Heart left ventricle (tissue), 13 donors: ENCODE measurements around the gene GEMIN8.

Source experiments
- POLR2A ChIP-seq, 2 donors: fragments of 450-650 bp; IDR thresholded peaks; one replicate each; pipeline ENCODE4 v1.6.1; 2017; ENCODE audit warnings: antibody characterized with exemption in 2 of 2, mild to moderate bottlenecking in 2 of 2, moderate library complexity in 2 of 2
- TF ChIP-seq, protein P1 (sequence below), 12 donors: fragments of 200-600 bp; sonication (generic) in 4 of 12; IDR thresholded peaks; one replicate each; pipeline versions ENCODE4 v1.5.0 to v1.8.0; 2018 to 2022; ENCODE audit warnings: antibody characterized with exemption in 12 of 12, mild to moderate bottlenecking in 5 of 12
- donor health status: ischemic (EF 13 %, LVEDD 7.1; RV severe dilation, severe dysfunction).
- donor health status: DM: no; HTN: yes; CAD: no.
- donor health status: DM: no; HTN: no; CAD: no.
- donor health status: ischemic (EF 25% LVEDD 6.9; RV normal size, moderate dysfunction).
- donor health status: ischemic (EF 25% LVEDD 5.7; RV mildly dilated, moderate dysfunction).
- donor health status: ischemic (EF 35%, LVEDD 5.7; RV mildly dilated, moderate dysfunction).
- donor health status: nonischemic (EF 11% LVEDD 7.7; RV severe dilation, severe dysfunction).
- donor health status: DM: yes; HTN: yes; CAD: no.
- donor health status: PGD.
- donor health status: ischemic (EF 29% LVEDD 5.4; RV normal size, mild dysfunction).
- donor health status: nonischemic (EF 23%, LVEDD 6.1; RV moderate dilation, normal function).

DNA sequence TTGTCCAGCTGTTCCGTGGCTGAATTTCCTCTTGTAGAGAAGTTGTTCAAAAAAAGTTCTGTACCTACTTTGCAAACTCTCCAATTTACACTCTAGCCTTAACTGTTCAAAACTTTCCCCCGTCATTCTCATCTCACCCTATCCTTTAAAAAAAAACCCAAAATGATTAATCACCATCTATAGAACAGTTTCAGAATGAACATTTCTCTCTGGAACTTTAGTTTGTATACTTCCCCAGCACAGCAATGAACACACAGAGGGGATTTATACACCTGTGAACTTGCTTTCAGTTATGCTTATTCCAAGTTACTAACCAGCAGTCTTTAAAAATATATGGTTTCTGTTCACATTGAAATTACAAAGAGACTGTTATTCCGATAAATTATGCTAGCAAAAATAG is 1.2 kb downstream of the GEMIN8 start:
- TF ChIP-seq, protein P1, sequence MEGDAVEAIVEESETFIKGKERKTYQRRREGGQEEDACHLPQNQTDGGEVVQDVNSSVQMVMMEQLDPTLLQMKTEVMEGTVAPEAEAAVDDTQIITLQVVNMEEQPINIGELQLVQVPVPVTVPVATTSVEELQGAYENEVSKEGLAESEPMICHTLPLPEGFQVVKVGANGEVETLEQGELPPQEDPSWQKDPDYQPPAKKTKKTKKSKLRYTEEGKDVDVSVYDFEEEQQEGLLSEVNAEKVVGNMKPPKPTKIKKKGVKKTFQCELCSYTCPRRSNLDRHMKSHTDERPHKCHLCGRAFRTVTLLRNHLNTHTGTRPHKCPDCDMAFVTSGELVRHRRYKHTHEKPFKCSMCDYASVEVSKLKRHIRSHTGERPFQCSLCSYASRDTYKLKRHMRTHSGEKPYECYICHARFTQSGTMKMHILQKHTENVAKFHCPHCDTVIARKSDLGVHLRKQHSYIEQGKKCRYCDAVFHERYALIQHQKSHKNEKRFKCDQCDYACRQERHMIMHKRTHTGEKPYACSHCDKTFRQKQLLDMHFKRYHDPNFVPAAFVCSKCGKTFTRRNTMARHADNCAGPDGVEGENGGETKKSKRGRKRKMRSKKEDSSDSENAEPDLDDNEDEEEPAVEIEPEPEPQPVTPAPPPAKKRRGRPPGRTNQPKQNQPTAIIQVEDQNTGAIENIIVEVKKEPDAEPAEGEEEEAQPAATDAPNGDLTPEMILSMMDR (IDR thresholded peaks at IDR 0.05): no peak
- TF ChIP-seq POLR2A (IDR thresholded peaks at IDR 0.05): no peak
